Measurements from ENCODE around the gene LUZP2. TPM values are rescaled to one million over a fixed set of nuclear protein-coding genes. Genes with fewer than 3 reads are reported as not detected.
"Not testable (repeated sequence)": the region's sequence is repeated elsewhere in the genome, so short reads cannot be mapped to it uniquely, and the experiment has no call there.

Gene LUZP2
- polyA plus RNA-seq, 3 donors = 1.7 to 1.9 (median 1.9) TPM

DNA sequence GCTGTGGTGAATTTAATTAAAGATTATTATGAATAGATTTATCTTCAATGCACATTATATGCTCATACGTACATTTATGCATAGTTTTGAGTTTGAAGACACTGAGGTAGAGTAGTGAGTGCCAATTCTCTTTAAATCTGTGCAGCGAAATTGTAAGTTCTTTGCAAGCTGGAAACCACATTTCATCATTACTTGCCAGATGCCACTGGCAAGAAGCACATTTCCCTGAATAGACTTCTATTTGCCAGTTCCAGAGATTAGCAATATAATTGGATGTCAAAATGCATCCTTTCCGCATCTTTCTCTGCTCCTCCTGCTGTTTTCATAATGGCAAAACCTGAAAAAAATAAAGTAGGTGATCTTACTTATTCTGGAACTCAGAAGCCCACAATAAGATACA lies 448.0 kb downstream of the LUZP2 start:
- DNase-seq (ENCODE audit: extremely low read depth in 1 of 11, low read depth in 9 of 11, low spot score in 4 of 11) = no peak

GRCh38 chr11:24949406-24949805 lies 452.6 kb downstream of the LUZP2 start:
- DNase-seq (ENCODE audit: extremely low read depth in 1 of 11, low read depth in 9 of 11, low spot score in 4 of 11) = no peak

- DNase-seq (ENCODE audit: extremely low read depth in 1 of 11, low read depth in 9 of 11, low spot score in 4 of 11) = no peak
Measured at GRCh38 chr11:24963852-24964251, 467.0 kb downstream of the LUZP2 start.

DNA sequence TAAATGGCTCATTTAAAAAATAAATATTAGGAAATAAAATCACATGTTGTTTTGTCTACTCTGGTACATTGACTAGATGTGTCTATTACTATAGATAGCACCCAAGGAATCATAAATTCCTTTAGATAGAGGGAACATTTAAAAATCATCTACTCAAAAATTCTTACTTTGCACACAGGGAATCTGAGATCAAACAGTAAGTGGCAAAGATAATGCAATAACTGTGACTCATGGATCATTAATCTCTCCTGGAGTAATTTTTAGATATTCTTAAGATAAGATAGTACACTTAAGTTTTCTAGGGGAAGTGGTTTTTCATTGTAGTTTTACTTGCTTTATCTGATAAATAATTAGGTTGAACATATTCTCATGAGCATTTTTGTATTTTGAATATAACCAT lies 468.9 kb downstream of the LUZP2 start:
- no peak for DNase-seq (ENCODE audit: extremely low read depth in 1 of 11, low read depth in 9 of 11, low spot score in 4 of 11)

DNA sequence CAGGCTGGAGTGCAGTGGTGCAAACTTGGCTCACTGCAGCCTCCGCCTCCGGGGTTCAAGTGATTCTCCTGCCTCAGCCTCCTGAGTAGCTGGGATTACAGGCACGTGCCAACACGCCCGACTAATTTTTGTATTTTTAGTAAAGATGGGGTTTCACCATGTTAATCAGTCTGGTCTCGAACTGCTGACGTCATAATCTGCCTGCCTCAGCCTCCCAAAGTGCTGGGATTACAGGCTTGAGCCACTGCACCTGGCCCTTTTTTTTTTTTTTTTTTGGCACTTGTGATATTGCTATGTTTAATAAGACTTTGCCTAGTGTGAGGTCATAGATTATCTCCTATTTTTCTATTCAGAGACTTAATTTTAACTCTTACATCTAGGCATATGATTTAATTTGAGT lies 497.1 kb downstream of the LUZP2 start:
- DNase-seq (ENCODE audit: extremely low read depth in 1 of 11, low read depth in 9 of 11, low spot score in 4 of 11) = not testable (repeated sequence)

- not testable (repeated sequence) for DNase-seq (ENCODE audit: extremely low read depth in 1 of 11, low read depth in 9 of 11, low spot score in 4 of 11)
Measured at GRCh38 chr11:24999929-25000328, 503.1 kb downstream of the LUZP2 start.

DNA sequence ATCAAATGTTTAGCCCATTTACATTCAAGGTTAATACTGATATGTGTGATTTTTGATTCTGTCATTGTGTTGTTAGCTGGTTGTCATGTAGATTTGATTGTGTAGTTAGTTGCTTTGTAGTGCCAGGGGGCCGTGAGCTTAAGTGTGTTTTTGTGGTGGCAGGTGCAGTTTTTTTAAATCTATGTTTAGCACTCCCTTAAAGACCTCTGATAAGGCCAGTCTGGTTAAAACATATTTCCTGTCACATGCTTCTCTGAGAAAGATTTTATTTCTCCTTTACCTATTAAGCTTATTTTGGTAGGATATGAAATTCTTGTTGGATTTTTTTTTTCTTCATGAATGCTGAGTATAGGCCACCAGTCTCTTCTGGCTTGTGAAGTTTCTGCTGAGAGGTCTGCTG lies 540.6 kb downstream of the LUZP2 start:
- DNase-seq (ENCODE audit: extremely low read depth in 1 of 11, low read depth in 9 of 11, low spot score in 4 of 11) = no peak

DNA sequence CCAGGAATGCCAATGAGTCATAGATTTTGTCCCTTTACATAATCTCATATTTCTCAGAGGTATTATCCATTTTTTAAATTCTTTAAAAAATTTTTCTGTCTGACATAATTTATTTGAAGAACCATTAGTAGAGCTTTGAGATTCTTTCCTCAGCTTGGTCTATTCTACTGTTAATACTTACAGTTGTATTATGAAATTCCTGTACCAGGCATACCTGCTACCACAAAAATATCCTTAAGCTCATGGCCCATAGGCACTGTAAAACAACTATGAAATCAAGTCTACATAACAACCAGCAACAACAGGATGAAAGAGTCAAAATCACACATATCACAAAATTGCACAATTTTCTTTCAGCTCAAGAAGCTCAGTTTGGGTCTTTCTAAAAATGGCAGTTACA lies 541.3 kb downstream of the LUZP2 start:
- DNase-seq (ENCODE audit: extremely low read depth in 1 of 11, low read depth in 9 of 11, low spot score in 4 of 11) = no peak

- no peak for DNase-seq (ENCODE audit: extremely low read depth in 1 of 11, low read depth in 9 of 11, low spot score in 4 of 11)
Measured at GRCh38 chr11:25039165-25039564, 542.3 kb downstream of the LUZP2 start.

DNA sequence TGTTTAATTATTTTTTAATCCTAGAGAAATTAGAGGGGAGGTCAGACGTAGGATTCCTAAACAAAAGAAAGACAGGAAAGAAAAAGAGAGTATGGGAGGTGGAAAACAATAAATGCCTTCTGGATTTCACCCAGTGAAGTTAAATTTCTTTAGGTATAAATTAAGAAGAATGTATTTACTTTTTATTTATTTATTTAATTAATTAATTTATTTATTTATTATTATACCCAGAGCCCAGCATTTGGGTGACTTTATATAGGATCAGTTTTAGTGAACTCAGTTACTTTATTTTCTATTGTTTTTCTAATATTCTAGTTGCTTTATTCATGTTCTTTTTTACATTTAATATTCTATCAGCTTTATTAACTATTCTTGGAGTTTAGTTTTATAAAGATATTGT lies 551.8 kb downstream of the LUZP2 start:
- DNase-seq (ENCODE audit: extremely low read depth in 1 of 11, low read depth in 9 of 11, low spot score in 4 of 11) = no peak

DNA sequence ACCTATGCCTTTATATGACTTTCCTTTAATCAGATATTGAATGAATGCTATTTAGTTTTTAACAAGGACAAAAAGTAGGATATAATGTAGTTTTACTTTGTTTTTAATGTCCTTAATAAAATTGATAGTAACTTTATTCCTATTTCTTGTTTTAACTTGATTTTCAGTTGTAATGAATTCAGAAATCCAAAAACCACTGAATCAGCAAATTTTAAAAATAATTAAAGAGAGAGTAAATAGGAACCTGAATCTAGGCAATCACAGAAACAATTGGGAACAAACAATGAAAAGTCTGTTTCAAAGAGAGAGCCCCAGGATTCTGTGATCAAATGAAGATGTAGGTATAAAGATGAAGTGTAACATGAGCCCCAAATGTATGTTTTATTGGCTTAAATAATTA lies 556.0 kb downstream of the LUZP2 start:
- DNase-seq (ENCODE audit: extremely low read depth in 1 of 11, low read depth in 9 of 11, low spot score in 4 of 11) = no peak

- DNase-seq (ENCODE audit: extremely low read depth in 1 of 11, low read depth in 9 of 11, low spot score in 4 of 11) = no peak
Measured at GRCh38 chr11:25057861-25058260, 561.0 kb downstream of the LUZP2 start.

GRCh38 chr11:25065746-25066145 lies 568.9 kb downstream of the LUZP2 start:
- no peak for DNase-seq (ENCODE audit: extremely low read depth in 1 of 11, low read depth in 9 of 11, low spot score in 4 of 11)

DNA sequence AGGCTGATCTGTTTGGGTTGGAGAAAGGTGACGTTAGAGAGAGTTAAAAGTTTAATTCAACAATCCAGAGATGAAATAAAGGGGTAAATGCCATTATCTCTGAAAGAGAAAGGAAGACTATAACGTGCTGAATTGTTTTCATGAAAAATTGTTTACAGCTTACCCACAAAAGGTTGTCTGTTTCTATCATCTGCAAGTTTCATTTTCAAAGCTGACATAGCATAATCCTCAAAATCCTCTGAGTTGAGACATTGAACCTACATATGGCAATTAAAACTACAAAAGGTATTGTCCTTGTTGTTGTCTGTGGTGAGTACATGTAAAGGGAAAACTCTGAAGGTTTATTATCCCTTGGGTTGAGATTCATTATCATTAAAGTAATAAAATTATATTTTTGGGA lies 569.9 kb downstream of the LUZP2 start:
- no peak for DNase-seq (ENCODE audit: extremely low read depth in 1 of 11, low read depth in 9 of 11, low spot score in 4 of 11)

DNA sequence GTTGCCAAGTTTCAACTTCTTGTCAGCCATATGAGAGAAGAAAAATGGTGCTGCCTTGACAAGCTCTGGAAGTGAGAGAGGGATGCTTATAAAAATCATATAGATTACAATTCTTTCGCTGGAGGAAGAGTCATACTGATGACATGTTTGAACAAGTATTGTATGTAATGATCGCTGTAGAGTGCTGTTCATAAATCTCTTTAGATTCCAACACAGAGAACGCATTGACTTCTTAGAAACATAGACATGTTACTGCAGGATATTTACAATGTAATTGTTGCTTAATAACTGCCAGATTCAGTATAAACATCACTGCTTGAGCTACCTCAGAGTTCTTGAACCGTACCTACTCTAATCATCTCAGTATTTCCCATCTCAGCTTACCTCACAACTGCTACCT lies 571.6 kb downstream of the LUZP2 start:
- no peak for DNase-seq (ENCODE audit: extremely low read depth in 1 of 11, low read depth in 9 of 11, low spot score in 4 of 11)

- DNase-seq (ENCODE audit: extremely low read depth in 1 of 11, low read depth in 9 of 11, low spot score in 4 of 11) = no peak
Measured at GRCh38 chr11:25094085-25094802, 597.4 kb downstream of the LUZP2 start.

DNA sequence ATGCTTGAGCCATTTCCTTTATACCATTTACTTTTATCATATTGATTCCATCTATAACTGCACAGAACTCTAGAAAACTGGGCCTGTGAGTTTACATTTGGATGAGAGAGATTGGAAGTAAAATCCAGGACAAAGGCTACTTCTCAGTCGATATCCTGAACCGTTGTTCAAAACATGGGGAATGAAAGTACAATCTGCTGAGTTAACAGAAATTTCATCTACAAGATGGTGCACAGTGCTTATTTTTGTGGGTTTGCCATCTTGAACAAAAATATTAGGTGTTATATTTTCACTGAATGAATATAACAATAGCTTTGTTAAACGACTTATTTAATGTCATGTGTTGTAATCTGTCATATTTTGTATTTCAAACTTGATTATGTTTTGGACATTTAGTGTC lies 622.6 kb downstream of the LUZP2 start:
- DNase-seq (ENCODE audit: extremely low read depth in 1 of 11, low read depth in 9 of 11, low spot score in 4 of 11) = no peak

Data from renal cortex interstitium (tissue), 11 donors.